Occipital lobe (tissue), 2 donors: ENCODE measurements around the gene SLC9A9. TPM values are rescaled to one million over a fixed set of nuclear protein-coding genes. Genes with fewer than 3 reads are reported as not detected.

Source experiments
- DNase-seq: peaks from one replicate; lab custom pipeline; 2025; lab: John Stamatoyannopoulos, UW
- total RNA-seq: library from RNA; depleted of rRNA; stranded (reverse); fragments of >200 nt; gene quantifications from one replicate; pipeline ENCODE4 v1.2.3, GENCODE V29; 2014

Gene SLC9A9
- total RNA-seq, 1 donor from 2014 or later: 7.3 TPM

- no peak for DNase-seq
Observed at GRCh38 chr3:143361589-143361988, 486.7 kb downstream of the SLC9A9 start.

DNA sequence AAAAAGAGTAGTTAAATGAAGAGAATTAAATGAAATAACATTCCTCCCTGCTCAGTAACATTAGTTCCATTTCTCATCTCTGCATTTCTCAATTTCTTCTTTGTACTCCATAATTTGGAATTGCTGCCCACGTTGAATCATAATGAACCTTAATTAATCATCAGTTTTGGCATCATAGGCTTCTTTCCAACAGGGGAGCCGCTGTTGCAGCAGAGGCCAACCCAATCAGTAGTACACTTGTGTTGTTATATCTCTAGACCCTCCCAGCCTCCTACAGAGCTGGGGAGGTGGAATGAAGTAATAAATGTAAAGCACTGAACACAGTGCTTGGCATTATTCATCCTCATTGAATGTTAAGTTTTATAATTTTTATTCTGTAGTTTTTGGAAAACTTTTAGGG lies 488.0 kb downstream of the SLC9A9 start:
- DNase-seq: no peak

DNA sequence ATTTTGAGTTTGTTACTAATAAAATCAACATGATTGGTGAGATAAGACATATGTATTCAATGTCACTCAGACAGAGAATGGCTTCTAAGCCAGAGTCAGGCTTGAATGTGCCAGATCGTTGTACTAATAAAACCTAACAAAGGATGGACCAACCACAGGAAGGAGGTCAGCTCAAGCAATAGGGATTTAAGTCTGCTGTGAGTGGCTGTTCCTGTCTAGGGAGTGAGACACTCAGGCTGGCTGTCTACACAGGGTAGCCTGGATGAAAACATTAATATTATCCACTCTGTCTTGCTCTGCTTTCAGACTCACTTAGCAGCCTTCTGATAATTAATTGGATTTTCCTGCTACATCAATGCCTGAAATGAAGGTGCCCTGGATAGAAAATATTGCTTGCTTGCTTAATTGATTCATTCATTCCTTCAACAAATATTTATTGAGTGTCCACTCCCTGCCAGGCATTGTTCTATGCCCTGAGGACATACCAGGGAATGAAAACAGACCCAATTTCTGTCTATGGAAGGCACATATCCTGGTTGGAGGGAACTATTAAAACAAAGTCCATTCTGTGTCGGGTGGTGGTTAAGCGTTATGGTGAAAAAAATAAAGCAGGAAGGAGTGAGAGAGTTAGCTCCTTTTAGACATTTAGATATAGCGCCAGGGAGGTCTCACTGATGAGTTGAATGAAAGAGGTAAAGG lies 489.3 kb downstream of the SLC9A9 start:
- no peak for DNase-seq

DNA sequence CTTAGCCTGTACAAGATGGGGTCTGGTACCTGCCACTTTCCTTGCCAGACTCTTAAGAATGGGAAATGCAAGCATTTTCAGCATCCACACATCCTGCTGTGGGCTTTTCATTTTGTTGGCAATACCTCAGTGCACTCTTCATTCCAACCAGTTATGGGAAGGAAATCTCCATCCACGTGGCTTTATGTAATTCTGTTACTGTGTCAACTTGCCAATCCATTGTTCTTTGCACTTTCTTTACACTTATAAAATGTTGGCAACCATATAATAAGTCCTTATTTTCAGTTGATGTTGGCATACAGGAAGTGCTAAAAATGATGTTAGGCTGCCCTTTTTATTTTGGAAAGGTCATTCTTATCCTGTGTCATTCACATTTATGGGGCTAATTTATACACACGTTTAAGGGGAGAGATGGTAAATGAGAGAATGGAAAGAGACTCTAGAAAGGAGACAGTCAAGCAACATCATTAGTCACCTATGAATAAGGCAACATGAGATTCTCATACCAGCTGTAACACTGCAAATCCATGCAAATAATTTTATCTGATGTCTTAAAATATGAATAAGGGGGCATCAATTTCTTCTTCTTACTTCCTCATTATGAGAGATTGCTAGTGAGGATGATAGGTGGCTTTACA lies 490.0 kb downstream of the SLC9A9 start:
- no peak for DNase-seq

DNA sequence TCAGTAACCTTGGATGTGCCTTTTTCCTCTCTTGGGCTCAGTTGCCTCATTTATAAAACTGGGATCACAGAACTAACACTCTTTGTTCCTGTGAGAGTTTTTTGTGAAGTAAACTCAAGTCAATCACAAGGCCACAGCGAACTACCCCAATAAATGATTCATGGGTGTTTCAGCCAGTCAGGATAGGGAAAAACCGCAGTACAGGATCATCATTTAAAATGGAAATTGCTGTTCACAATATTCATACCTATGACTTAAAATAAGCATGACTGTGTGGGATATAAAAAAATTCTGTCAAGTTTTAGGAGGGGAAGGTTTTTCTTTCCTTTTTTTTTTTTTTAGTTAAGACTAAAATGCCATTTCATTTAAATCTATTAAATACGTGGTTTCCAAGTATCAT lies 490.6 kb downstream of the SLC9A9 start:
- DNase-seq: no peak

- DNase-seq: no peak
Observed at GRCh38 chr3:143356839-143357238, 491.4 kb downstream of the SLC9A9 start.

- no peak for DNase-seq
Observed at GRCh38 chr3:143354342-143354741, 493.9 kb downstream of the SLC9A9 start.

- DNase-seq: no peak
Observed at GRCh38 chr3:143352850-143353550, 495.3 kb downstream of the SLC9A9 start.

DNA sequence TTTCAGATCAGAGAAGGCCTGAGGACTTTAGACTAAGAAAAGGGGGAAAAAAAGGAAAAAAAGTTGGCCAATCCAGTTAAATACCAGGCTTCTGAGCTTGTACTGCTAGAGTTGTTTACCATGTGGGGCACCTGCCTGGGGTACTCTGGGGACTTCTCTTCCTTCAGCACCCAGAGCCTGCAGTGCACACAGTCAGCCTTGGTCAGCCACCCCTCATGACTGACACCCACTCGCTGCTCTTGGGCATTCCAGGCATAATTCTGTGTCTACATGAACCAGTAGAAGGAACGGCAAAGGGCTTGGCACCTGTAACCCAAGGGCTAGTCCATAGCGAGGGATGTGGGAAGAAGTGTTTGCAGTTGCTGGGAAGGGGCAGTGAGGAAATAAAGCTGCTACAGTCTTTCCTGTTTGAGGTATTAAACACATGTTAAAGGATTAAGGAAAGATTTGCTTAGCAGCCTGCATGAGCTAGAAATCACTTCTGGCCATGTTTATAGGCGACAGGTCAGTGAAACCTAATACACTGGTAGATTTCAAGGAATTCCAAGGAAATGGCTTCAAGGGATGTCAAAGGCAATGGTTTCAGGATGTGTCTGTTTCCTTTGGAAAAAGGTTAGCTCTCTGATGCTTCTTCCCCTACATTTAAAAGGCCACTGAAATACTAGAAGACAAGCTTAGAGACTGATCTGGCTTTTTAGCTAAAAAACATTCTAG lies 496.2 kb downstream of the SLC9A9 start:
- DNase-seq: no peak

DNA sequence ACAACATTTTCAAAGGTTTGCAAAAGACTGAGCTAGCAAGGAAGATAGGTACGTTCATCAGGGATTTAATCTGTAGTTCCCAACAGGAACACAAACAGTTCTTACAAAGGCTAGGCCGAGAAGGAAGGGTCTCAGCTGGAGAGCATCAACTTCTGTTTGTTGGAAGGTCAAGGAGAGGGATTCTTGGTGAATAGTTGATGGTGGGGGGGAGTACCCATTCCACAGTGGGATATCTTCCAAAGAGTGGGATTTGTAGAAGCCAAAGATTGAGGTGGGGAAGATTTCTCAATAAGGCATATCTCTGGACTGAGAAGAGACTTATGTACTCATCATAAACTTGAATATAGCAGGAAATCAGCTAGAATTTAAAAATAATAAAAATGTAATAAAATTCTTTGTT lies 496.9 kb downstream of the SLC9A9 start:
- no peak for DNase-seq

GRCh38 chr3:143349455-143349854 lies 498.8 kb downstream of the SLC9A9 start:
- no peak for DNase-seq

DNA sequence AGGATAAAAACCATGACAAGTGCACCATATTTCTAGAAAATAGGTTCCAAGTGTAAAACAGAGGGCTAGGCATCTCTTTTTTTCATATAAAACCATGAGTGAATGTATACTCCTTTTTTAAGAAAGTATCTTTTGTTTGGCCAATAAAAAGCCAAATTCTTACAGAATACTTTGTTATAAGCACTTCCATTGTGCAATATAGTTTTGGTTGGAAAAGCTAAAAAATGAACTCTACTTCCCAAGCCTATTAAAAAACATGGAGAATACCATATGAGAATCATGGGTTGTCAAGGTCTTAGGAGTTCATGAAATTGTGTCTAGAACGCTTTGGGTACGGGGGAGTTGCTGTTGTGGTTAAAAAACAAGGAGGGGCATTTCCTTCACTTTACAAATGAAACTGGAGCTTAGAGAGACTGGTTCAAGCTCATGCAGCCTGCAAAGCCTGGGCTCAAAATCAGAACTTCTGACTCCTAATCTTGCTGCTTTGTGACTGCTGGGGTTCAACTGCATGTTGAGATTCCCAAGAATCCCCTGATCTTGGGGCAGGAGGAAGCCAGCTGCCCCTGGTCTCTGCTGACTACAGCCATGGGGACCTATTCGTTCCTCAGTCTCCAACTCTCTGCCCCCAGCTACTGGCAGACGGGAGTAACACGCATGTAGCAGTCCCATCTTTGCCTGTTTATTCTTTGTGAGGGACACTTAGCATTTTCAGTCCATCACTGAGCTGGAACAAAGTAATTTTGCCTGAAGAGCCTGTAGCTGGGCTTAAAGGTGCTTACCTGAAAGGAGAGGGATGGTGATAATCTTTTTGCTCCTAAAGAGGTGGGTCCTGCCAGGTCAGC lies 499.6 kb downstream of the SLC9A9 start:
- DNase-seq: no peak

- no peak for DNase-seq
Observed at GRCh38 chr3:143344516-143345165, 503.6 kb downstream of the SLC9A9 start.

- DNase-seq: no peak
Observed at GRCh38 chr3:143343944-143344343, 504.3 kb downstream of the SLC9A9 start.

- DNase-seq: no peak
Observed at GRCh38 chr3:143343031-143343430, 505.2 kb downstream of the SLC9A9 start.

GRCh38 chr3:143339451-143339850 lies 508.8 kb downstream of the SLC9A9 start:
- DNase-seq: no peak

- DNase-seq: no peak
Observed at GRCh38 chr3:143337387-143337786, 510.9 kb downstream of the SLC9A9 start.

GRCh38 chr3:143334231-143334630 lies 514.0 kb downstream of the SLC9A9 start:
- DNase-seq: no peak

DNA sequence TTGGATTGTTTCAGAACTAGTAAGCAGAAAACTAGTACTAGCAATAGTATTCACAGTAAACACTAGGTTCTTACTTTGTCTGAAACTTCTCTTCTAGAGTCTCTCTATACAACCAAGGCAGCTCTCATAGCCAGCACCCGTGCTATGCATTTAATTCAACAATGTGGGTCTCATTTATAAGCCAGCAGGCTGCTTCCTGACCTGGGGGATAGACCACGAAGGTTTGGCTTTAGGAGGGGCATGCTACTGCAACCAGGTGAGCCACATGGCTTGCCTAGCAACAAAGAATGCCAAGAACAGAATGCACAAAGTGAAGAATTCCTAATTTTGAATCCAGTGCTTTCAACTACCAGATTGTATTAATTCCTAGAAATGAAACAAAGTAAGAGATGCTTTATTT lies 514.9 kb downstream of the SLC9A9 start:
- no peak for DNase-seq

DNA sequence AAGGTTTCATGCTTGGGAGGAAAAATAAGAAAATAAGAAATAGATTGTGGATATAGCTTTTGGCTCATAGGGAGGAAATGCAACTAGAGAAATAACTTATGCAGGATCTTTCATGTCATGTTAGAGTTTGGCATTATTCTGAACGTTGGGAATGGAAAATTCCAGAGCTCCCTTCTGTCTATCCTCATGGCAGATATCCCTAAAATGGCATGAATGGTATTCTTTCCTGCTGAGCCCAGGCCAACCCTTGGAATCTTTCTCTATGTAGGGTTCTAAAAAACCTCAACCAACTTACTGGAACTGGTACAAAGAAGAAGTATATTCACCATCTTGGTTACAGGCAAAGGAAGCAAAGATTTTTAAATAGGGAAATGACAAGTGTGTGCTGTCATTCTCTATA lies 516.2 kb downstream of the SLC9A9 start:
- DNase-seq: no peak

GRCh38 chr3:143331350-143331749 lies 516.9 kb downstream of the SLC9A9 start:
- no peak for DNase-seq
